ENCODE data around the gene WNT3A.

The WNT3A gene

GRCh38 chr1:228061411-228062084, 54.8 kb downstream of the WNT3A start:
- Histone ChIP-seq H3K36me3 (replicated peaks; ENCODE audit: insufficient read depth, low read length) (no peaks in the 10 kb centered on the region), H2AFZ (ENCODE audit: low read length) (no peak overlapping the region), H3K79me2 (ENCODE audit: low read length) (no peaks in the 10 kb centered on the region), H3K4me2 (ENCODE audit: low read depth, low read length) (no peak overlapping the region), H3K9ac (ENCODE audit: low read length) (no peak overlapping the region), H3K4me1 (ENCODE audit: low read length) (no peaks in the 10 kb centered on the region), H3K27me3 (replicated peaks; ENCODE audit: insufficient read depth, low read length) (peaks cover 18% of the 10 kb centered on the region), H3K9me3 (replicated peaks; ENCODE audit: insufficient read depth, low read length) (no peaks in the 10 kb centered on the region), H3K9me2 (replicated peaks; ENCODE audit: insufficient read depth, low read length) (no peaks in the 10 kb centered on the region), H3K27ac (ENCODE audit: low read length) (no peak overlapping the region), H3F3A (ENCODE audit: insufficient read depth, low read length) (no peaks in the 10 kb centered on the region), H3K4me3 (ENCODE audit: low read length) (no peak overlapping the region), H4K20me1 (ENCODE audit: insufficient read depth, low read length) (no peaks in the 10 kb centered on the region)
- no peak for TF ChIP-seq CTCF (IDR thresholded peaks at IDR 0.05; ENCODE audit: low read length)
- no peak for TF ChIP-seq EZH2 (optimal IDR thresholded peaks at IDR 0.05; ENCODE audit: low read depth, low read length)
- no peak for TF ChIP-seq EZH2phosphoT487 (IDR thresholded peaks at IDR 0.05; ENCODE audit: low read length)
- no peak for DNase-seq

GRCh38 chr1:228062085-228062791, 55.4 kb downstream of the WNT3A start:
- Histone ChIP-seq H3K4me3 (ENCODE audit: low read length) (no peak overlapping the region), H3K27ac (ENCODE audit: low read length) (no peak overlapping the region), H3K27me3 (replicated peaks; ENCODE audit: insufficient read depth, low read length) (peaks cover 25% of the 10 kb centered on the region), H3K9me3 (replicated peaks; ENCODE audit: insufficient read depth, low read length) (no peaks in the 10 kb centered on the region), H3K4me1 (ENCODE audit: low read length) (no peaks in the 10 kb centered on the region), H3K9ac (ENCODE audit: low read length) (no peak overlapping the region), H4K20me1 (ENCODE audit: insufficient read depth, low read length) (no peaks in the 10 kb centered on the region), H3K79me2 (ENCODE audit: low read length) (no peaks in the 10 kb centered on the region), H3K9me2 (replicated peaks; ENCODE audit: insufficient read depth, low read length) (no peaks in the 10 kb centered on the region), H2AFZ (ENCODE audit: low read length) (no peak overlapping the region), H3F3A (ENCODE audit: insufficient read depth, low read length) (no peaks in the 10 kb centered on the region), H3K36me3 (replicated peaks; ENCODE audit: insufficient read depth, low read length) (no peaks in the 10 kb centered on the region), H3K4me2 (ENCODE audit: low read depth, low read length) (no peak overlapping the region)
- TF ChIP-seq EZH2 (optimal IDR thresholded peaks at IDR 0.05; ENCODE audit: low read depth, low read length) (no peak), CTCF (IDR thresholded peaks at IDR 0.05; ENCODE audit: low read length) (no peak), EZH2phosphoT487 (IDR thresholded peaks at IDR 0.05; ENCODE audit: low read length) (no peak)
- DNase-seq: no peak

- Histone ChIP-seq H3K9me3 (replicated peaks; ENCODE audit: insufficient read depth, low read length) (no peaks in the 10 kb centered on the region), H3F3A (ENCODE audit: insufficient read depth, low read length) (no peaks in the 10 kb centered on the region), H3K9me2 (replicated peaks; ENCODE audit: insufficient read depth, low read length) (no peaks in the 10 kb centered on the region), H3K27ac (ENCODE audit: low read length) (no peak overlapping the region), H3K9ac (ENCODE audit: low read length) (no peak overlapping the region), H3K4me3 (ENCODE audit: low read length) (no peak overlapping the region), H4K20me1 (ENCODE audit: insufficient read depth, low read length) (no peaks in the 10 kb centered on the region), H2AFZ (ENCODE audit: low read length) (no peak overlapping the region), H3K4me1 (ENCODE audit: low read length) (no peaks in the 10 kb centered on the region), H3K79me2 (ENCODE audit: low read length) (no peaks in the 10 kb centered on the region), H3K36me3 (replicated peaks; ENCODE audit: insufficient read depth, low read length) (no peaks in the 10 kb centered on the region), H3K27me3 (replicated peaks; ENCODE audit: insufficient read depth, low read length) (peaks cover 28% of the 10 kb centered on the region), H3K4me2 (ENCODE audit: low read depth, low read length) (no peak overlapping the region)
- TF ChIP-seq CTCF (IDR thresholded peaks at IDR 0.05; ENCODE audit: low read length) (no peak), EZH2phosphoT487 (IDR thresholded peaks at IDR 0.05; ENCODE audit: low read length) (no peak), EZH2 (optimal IDR thresholded peaks at IDR 0.05; ENCODE audit: low read depth, low read length) (no peak)
- no peak for DNase-seq
Measured at GRCh38 chr1:228062812-228063211, 56.0 kb downstream of the WNT3A start.

All from MM.1S (cell line).